Subcutaneous abdominal adipose tissue (tissue), 5 donors: ENCODE results near the gene AIFM3.

ENCODE experiments used
- H3K27ac ChIP-seq: one replicate; pipeline ENCODE4 v1.7.0; 2013; ENCODE audit warnings: low read depth, mild to moderate bottlenecking, inconsistent platforms, low read length, moderate library complexity
- H3K27me3 ChIP-seq, 5 donors: one replicate each; pipeline ENCODE4 v1.7.0; 2013; ENCODE audit warnings: low read length in 5 of 5, inconsistent platforms in 1 of 5; ENCODE audit not compliant: control insufficient read depth in 5 of 5, insufficient read depth in 4 of 5
- H3K36me3 ChIP-seq, 5 donors: one replicate each; pipeline ENCODE4 v1.7.0; 2013; ENCODE audit warnings: low read length in 5 of 5; ENCODE audit not compliant: control insufficient read depth in 5 of 5, insufficient read depth in 5 of 5
- H3K4me1 ChIP-seq, 5 donors: one replicate each; pipeline ENCODE4 v1.7.0; 2013; ENCODE audit warnings: low read length in 5 of 5, mild to moderate bottlenecking in 3 of 5, moderate library complexity in 1 of 5; ENCODE audit not compliant: control insufficient read depth in 5 of 5, insufficient read depth in 5 of 5
- H3K4me3 ChIP-seq, 5 donors: one replicate each; pipeline ENCODE4 v1.7.0; 2013; ENCODE audit warnings: low read length in 5 of 5, low read depth in 1 of 5
- H3K9ac ChIP-seq, 5 donors: one replicate each; pipeline ENCODE4 v1.7.0; 2013; ENCODE audit warnings: low read length in 5 of 5, mild to moderate bottlenecking in 4 of 5, moderate library complexity in 3 of 5
- H3K9me3 ChIP-seq, 5 donors: one replicate each; pipeline ENCODE4 v1.7.0; 2013; ENCODE audit warnings: low read length in 5 of 5; ENCODE audit not compliant: control insufficient read depth in 5 of 5
- donor health status: healthy.
- donor health status: healthy.
- donor health status: healthy.
- donor health status: healthy.
- donor health status: healthy.

The AIFM3 gene

DNA sequence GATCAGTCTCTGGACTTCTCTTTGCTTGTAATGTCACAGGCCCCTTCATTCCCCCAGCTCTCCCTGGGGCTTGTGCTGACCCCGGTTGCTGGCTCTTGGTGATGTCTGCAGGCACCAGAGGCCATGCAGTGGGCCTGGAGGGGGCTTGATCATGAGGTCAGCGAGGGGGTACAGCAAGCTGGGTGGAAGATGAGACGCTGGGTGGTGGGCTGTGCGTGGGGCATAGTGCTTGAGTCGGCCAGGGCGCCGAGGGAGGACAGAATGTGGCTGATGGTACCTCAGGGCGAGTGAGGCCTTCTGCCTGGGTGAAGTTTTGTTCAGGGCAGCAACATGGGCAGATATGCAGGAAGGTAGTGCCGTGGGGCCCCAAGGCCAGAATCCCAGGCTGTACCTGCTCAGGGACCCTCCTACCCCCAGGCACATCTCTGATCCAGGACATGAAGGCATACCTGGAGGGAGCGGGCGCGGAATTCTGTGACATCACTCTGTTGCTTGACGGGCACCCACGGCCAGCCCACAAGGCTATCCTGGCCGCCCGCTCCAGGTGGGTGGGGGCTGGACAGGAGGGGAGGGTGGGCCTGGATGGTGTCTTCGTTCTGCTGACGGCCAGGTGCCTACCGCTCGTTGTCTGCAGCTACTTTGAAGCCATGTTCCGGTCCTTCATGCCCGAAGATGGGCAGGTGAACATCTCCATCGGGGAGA lies 28.4 kb downstream of the AIFM3 start:
- Histone ChIP-seq H3K4me3 (no peak overlapping the region), H3K4me1 (peaks cover under 1 to 12% (median 10%) of the 10 kb centered on the region in 5 donors), H3K27ac (no peak overlapping the region), H3K36me3 (peaks cover 0 to 97% (median 91%) of the 10 kb centered on the region in 5 donors), H3K9me3 (no peaks in the 10 kb centered on the region), H3K27me3 (no peaks in the 10 kb centered on the region), H3K9ac (no peak overlapping the region)

DNA sequence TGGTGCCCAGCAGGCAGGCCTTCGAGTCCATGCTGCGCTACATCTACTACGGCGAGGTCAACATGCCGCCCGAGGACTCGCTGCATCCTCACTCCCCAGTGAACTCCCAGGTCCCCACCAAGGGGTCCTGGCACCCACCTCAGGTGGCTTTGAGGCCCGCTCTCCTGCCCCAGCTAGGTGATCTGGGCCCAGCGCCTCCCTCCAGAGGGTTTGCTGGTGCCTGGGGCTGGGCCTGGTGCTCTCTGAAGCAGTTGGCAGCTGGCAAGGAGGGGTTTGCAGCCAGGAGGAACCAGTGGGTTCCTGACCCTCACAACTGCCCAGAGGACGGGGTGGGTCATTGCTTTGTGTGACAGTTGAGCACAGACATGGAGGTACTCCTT lies 29.0 kb downstream of the AIFM3 start:
- H3K27ac ChIP-seq, result no peak overlapping the region
- H3K4me1 ChIP-seq, result peaks cover 6 to 17% (median 15%) of the 10 kb centered on the region in 5 donors
- no peak overlapping the region for H3K4me3 ChIP-seq
- H3K36me3 ChIP-seq, result peaks cover 0 to 91% (median 85%) of the 10 kb centered on the region in 5 donors
- H3K27me3 ChIP-seq, result no peaks in the 10 kb centered on the region
- no peak overlapping the region for H3K9ac ChIP-seq
- H3K9me3 ChIP-seq, result no peaks in the 10 kb centered on the region

DNA sequence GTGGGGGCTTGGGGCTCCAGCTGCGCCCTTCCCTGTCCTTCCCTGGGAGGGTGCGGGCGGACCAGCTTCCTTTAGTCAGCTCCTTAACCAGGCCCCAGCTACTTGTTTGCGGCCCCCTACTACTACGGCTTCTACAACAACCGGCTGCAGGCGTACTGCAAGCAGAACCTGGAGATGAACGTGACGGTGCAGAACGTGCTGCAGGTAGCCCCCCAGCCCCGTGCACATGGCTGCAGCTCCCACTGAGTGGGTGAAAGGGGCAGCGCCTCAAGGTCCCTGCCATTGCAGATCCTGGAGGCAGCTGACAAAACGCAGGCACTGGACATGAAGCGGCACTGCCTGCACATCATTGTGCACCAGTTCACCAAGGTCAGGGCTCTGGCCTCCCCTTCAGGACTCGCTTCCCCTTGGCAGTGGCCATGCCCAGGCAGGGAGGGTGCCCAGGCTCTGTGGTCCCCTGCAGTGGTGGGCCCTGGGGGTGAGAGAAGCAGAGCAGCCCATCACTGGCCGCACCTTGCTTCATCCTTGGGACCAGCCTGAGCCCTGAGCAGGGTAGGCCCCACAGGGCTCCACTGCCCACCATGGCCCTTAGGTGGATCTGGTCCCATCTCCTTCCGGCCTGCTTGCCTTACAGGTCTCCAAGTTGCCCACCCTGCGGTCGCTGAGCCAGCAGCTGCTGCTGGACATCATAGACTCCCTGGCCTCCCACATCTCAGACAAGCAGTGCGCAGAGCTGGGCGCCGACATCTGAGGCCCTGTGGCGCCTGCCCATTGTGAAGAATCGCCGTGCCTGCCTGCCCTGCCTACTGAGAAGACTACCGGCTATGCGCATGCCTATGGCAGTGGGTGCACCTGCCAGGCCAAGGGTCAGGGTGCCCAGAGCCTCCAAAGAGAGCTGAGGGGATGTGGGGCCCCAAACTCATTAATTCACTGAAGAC lies 29.8 kb downstream of the AIFM3 start:
- Histone ChIP-seq H3K4me3 (no peak overlapping the region), H3K9ac (no peak overlapping the region), H3K4me1 (peaks cover 7 to 23% (median 21%) of the 10 kb centered on the region in 5 donors), H3K9me3 (no peaks in the 10 kb centered on the region), H3K27me3 (no peaks in the 10 kb centered on the region), H3K27ac (no peak overlapping the region), H3K36me3 (peaks cover 0 to 83% (median 77%) of the 10 kb centered on the region in 5 donors)

DNA sequence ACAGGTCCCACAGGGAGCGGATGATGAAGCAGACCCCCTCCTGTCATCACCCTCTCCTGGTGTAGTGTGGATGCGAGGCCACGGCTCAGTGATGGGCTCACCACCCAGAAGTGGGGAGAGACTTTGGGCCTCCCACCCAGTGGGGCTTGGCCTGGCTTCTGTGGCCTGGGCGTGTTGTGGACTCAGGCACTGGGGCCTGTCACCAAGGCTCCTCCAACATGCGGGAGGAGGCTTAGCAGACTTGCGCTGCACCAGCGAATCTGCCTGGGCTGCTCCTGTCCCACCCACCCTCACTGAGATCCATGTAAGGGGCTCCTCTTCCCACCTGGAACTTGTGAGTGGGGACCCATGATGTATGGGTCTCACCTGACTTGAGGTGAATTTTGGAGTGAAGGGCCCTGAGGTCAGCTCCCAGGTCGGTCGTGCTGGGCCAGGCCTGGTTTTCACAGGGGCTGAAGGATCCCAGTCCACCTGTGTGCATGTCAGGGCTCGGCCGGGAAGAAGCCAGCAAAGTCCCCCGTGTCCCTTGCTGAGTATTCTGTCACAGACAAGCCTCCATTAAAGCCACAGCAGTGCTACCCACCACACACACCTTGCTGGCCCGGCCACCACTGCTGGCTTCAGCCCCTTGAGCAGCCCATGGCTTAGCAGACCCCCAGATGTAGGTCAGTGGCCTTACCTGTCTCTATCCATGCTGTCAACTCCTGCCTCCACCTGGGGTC lies 30.6 kb downstream of the AIFM3 start:
- Histone ChIP-seq H3K27ac (no peak overlapping the region), H3K4me3 (no peak overlapping the region), H3K9ac (no peak overlapping the region), H3K27me3 (no peaks in the 10 kb centered on the region), H3K9me3 (no peaks in the 10 kb centered on the region), H3K36me3 (peaks cover 0 to 74% (median 69%) of the 10 kb centered on the region in 5 donors), H3K4me1 (peaks cover 7 to 28% (median 22%) of the 10 kb centered on the region in 5 donors)

DNA sequence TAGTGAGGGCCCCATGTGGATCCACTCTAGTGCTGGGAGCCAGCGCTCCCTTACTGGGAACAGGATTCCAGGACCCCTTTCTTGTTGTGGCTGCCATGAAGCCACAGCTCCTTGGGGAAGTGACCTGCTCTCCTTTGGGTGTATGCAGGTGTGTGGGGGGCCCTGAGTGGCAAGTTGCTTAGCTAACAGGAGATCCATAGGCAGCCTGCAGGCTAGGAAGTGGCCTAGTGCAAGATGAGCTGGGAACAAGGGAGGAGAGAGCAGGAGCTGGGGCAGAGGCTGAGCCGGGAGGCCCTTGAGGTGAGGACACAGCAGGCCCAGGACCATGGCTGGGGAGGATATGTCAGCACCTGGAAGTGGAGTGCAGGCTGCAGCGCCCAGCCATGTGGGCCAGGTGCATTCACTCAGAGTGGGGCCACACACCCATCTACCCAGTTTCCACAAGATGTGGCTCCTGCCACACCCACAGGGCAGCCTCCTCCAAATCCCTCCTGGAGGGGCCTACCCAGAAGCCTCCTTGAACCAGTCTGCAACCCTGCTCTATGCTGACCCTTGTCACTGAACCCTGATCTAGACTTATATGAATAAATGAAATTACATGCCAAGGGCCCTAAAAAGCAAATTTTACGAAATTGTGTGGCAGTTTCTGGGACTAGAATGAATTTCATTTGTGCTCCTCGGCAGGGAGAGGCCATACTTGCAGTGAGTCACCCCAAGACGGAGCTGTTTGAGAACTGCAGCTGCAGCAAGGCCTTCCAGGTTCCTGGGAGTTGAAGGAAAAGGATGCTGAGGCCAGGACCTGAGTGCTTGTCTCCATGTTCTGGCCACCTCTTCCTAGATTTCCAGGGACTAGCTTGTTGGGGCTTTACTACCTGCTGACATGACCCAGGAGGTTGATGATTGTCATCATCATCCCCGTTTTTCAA lies 31.6 kb downstream of the AIFM3 start:
- peaks cover 0 to 65% (median 59%) of the 10 kb centered on the region in 5 donors for H3K36me3 ChIP-seq
- no peaks in the 10 kb centered on the region for H3K9me3 ChIP-seq
- H3K4me1 ChIP-seq, result peaks cover 10 to 37% (median 31%) of the 10 kb centered on the region in 5 donors
- peak overlapping the region in 1 of 5 donors; percentile 32 for H3K9ac ChIP-seq
- H3K27ac ChIP-seq, result no peak overlapping the region
- H3K27me3 ChIP-seq, result no peaks in the 10 kb centered on the region
- H3K4me3 ChIP-seq, result no peak overlapping the region

DNA sequence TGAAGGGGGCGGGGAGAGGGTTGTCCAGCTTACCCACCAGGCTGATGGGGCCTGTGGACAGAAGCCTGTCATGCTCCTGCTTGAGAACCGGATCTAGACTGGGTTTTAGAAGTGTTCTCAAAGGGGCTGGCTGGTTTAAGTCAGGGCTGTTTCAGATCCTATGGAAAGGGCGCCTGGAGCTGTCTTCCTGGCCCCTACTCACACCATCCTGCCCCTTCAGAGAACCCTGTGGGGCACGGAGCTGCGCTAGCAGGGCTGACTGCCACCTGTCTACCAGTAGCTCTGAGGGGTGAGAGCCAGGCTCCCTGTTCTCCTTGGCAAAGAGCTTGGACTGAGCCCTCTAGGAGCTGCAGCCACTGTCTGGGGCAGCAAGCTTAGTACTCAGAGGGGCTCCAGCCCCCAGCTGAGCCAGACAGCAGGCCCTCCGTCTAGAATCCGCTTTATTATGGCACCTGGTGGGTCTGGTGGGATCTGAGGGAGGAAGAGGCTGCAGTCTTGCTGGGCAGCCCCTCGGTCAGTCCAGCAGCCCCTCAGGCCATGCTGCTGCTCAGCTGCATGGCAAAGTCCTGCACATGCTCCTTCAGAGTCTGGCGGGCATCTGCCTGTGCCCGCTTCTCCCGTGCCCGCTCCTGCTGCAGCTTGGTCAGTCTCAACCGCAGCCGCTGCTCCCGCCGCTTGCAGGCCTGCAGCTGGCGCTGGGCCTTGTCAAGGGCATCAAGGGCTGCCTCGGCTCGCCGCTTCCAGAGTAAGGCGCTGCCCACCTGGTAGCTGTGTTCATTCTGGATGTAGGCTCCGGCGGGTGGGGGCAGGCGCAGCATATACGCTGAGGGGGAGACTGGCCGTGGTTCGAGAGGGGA lies 32.5 kb downstream of the AIFM3 start:
- Histone ChIP-seq H3K4me1 (peaks cover 10 to 39% (median 35%) of the 10 kb centered on the region in 5 donors), H3K27me3 (no peaks in the 10 kb centered on the region), H3K9ac (peak overlapping the region in 3 of 5 donors; percentile 30 to 91 (median 90)), H3K27ac (no peak overlapping the region), H3K36me3 (peaks cover 0 to 56% (median 50%) of the 10 kb centered on the region in 5 donors), H3K4me3 (peak overlapping the region in 1 of 5 donors; percentile 86), H3K9me3 (no peaks in the 10 kb centered on the region)

DNA sequence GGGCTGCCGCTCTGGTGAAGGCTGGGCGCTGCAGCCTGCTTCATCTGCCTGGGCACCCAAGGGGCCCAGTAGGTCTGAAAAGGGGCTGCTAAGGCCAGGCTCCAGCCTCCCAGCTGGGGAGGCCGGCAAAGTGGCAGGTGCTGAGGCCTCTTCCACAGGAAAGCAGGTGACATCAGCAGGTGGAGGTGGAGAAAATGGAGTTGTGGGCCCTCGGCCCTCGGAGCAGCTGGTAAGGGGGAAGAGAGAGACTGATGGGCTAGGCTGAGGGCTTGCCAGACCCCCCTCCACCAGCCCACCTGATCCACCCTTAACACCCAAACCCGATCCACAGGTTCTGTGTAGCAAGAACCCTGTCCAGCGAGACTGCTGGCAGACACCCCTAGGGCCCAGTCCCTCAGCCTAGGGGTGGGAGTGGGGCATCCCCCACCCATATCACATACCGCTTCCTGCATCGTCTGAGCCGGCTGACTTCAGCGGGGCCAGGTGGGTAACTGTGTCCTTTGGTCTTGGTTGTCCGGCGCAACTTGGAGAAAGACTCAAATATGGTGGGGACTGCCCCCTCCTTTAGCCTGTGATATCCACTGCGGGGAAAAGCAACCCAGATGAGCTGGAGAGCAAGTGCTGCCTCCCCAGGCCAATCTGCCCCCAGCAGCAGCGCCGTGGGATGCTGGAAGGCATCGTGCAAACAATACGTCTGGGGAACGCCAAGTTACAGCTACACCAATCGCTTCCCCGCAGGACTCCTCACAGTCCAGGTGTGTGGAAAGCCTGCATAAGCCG lies 33.3 kb downstream of the AIFM3 start:
- Histone ChIP-seq H3K27ac (peak overlapping the region; percentile 95), H3K9me3 (no peaks in the 10 kb centered on the region), H3K9ac (peak overlapping the region; percentile 56 to 92 (median 91))

DNA sequence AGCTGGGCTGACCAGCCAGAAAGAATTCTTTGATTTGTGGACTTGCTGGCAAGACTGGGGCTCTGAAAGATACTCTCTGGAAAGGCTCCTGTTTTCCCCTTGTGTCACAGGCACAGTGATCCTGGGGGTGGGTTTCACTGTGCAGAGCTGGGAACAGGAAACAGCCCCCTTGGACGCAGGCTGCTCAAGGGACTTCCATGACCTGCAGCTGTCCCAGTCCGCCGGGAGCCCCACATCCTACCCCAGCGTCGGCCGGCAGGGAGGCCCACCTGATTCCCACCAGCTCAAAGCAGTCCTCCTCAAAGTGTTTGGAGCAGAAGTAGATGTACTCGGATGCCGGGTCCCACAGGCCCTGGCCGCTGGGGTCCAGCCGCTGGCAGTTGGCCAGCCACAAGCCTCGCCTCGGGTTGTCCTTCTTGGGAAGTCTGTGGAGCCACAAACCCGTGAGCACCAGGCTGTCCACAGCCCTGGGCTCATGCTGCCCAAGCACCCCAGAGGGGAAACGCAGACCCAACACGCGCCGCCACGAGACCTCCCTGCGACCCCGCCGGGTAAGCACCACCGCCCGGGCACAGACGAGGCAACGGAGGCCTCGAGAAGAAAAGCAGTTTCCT lies 34.0 kb downstream of the AIFM3 start:
- Histone ChIP-seq H3K27me3 (no peaks in the 10 kb centered on the region), H3K4me3 (peak overlapping the region; percentile 64 to 88 (median 81)), H3K36me3 (peaks cover 0 to 40% (median 36%) of the 10 kb centered on the region in 5 donors), H3K4me1 (peaks cover 10 to 39% (median 35%) of the 10 kb centered on the region in 5 donors), H3K9ac (peak overlapping the region; percentile 56 to 92 (median 91)), H3K9me3 (no peaks in the 10 kb centered on the region), H3K27ac (peak overlapping the region; percentile 95)

More for the DNA sequence above, 33.3 kb downstream of the AIFM3 start:
- Histone ChIP-seq H3K4me3 (peak overlapping the region; percentile 64 to 88 (median 81)), H3K4me1 (peaks cover 10 to 39% (median 35%) of the 10 kb centered on the region in 5 donors), H3K27me3 (no peaks in the 10 kb centered on the region), H3K36me3 (peaks cover 0 to 47% (median 42%) of the 10 kb centered on the region in 5 donors)
